Neuronal stem cell (in vitro differentiated cells): ENCODE measurements around the gene DBNDD2.

ENCODE experiments used
- DNase-seq: peaks from one replicate; pipeline ENCODE4 v3.0.0-alpha.2; 2013; ENCODE audit warnings: low spot score
- H2AFZ ChIP-seq: one replicate; pipeline ENCODE4 v1.6.1; 2013; ENCODE audit warnings: mild to moderate bottlenecking, low read length, inconsistent platforms
- H2AK5ac ChIP-seq: 2 replicates; pipeline ENCODE4 v1.6.1; 2013; ENCODE audit warnings: low read depth, mild to moderate bottlenecking, inconsistent platforms, low read length, moderate library complexity, mixed read lengths
- H2BK120ac ChIP-seq: 2 replicates; pipeline ENCODE4 v1.6.1; 2013; ENCODE audit warnings: low read depth, mild to moderate bottlenecking, inconsistent platforms, low read length, moderate library complexity, mixed read lengths
- H2BK12ac ChIP-seq: one replicate; pipeline ENCODE4 v1.6.1; 2013; ENCODE audit warnings: low read length, inconsistent platforms
- H2BK15ac ChIP-seq: 2 replicates; pipeline ENCODE4 v1.6.1; 2013; ENCODE audit warnings: mild to moderate bottlenecking, low read length, inconsistent platforms, mixed read lengths
- H2BK5ac ChIP-seq: one replicate; pipeline ENCODE4 v1.6.1; 2013; ENCODE audit warnings: inconsistent platforms, mild to moderate bottlenecking, low read length, moderate library complexity
- H3K14ac ChIP-seq: one replicate; pipeline ENCODE4 v1.6.1; 2013; ENCODE audit warnings: low read length, inconsistent platforms
- H3K18ac ChIP-seq: 2 replicates; pipeline ENCODE4 v1.6.1; 2013; ENCODE audit warnings: low read length, inconsistent platforms
- H3K23ac ChIP-seq: 2 replicates; pipeline ENCODE4 v1.6.1; 2013; ENCODE audit warnings: low read depth, mild to moderate bottlenecking, mixed read lengths, low read length, inconsistent platforms; ENCODE audit not compliant: poor library complexity
- H3K27ac ChIP-seq: replicated peaks from 3 replicates; pipeline ENCODE4 v1.5.1; 2013; ENCODE audit warnings: low read length, inconsistent platforms
- H3K27me3 ChIP-seq, 3 experiments: 2 replicates each; pipeline ENCODE4 v1.6.1; 2013; ENCODE audit warnings: low read length in 3 of 3, mild to moderate bottlenecking in 2 of 3, inconsistent platforms in 1 of 3, low read depth in 1 of 3, mixed read lengths in 1 of 3, moderate library complexity in 1 of 3; ENCODE audit not compliant: control insufficient read depth in 3 of 3, insufficient read depth in 3 of 3
- H3K36me3 ChIP-seq, 2 donors: replicated peaks in 1 of 2; 2 replicates each; pipeline ENCODE4 v1.6.1; 2013; ENCODE audit warnings: low read length in 2 of 2; ENCODE audit not compliant: control insufficient read depth in 2 of 2, insufficient read depth in 2 of 2
- H3K4ac ChIP-seq: 2 replicates; pipeline ENCODE4 v1.6.1; 2013; ENCODE audit warnings: inconsistent platforms, mild to moderate bottlenecking, low read length, moderate library complexity
- H3K4me1 ChIP-seq, 2 donors: 1 replicate in 1 of 2; 2 replicates in 1 of 2; pipeline ENCODE4 v1.6.1; 2013; ENCODE audit warnings: low read length in 2 of 2, low read depth in 1 of 2; ENCODE audit not compliant: control insufficient read depth in 2 of 2, insufficient read depth in 1 of 2
- H3K4me2 ChIP-seq: one replicate; pipeline ENCODE4 v1.6.1; 2013; ENCODE audit warnings: mild to moderate bottlenecking, low read length, inconsistent platforms; ENCODE audit not compliant: insufficient read depth, poor library complexity, severe bottlenecking
- H3K4me3 ChIP-seq, 2 donors: 2 replicates each; pipeline ENCODE4 v1.5.1; 2013; ENCODE audit warnings: low read length in 2 of 2, mild to moderate bottlenecking in 2 of 2, inconsistent platforms in 1 of 2, moderate library complexity in 1 of 2
- H3K79me1 ChIP-seq: one replicate; pipeline ENCODE4 v1.6.1; 2013; ENCODE audit warnings: low read depth, mild to moderate bottlenecking, inconsistent platforms, low read length, moderate library complexity
- H3K9ac ChIP-seq: one replicate; pipeline ENCODE4 v1.6.1; 2013; ENCODE audit warnings: mild to moderate bottlenecking, low read depth, low read length, inconsistent platforms; ENCODE audit not compliant: poor library complexity
- H3K9me3 ChIP-seq, 2 donors: replicated peaks in 1 of 2; 2 replicates each; pipeline versions ENCODE3 to v1.6.1; 2013; ENCODE audit warnings: low read length in 2 of 2, mild to moderate bottlenecking in 2 of 2, inconsistent platforms in 1 of 2, low read depth in 1 of 2, mixed read lengths in 1 of 2, moderate library complexity in 1 of 2; ENCODE audit not compliant: control insufficient read depth in 2 of 2, insufficient read depth in 1 of 2
- H4K8ac ChIP-seq: one replicate; pipeline ENCODE4 v1.6.1; 2013; ENCODE audit warnings: low read depth, mild to moderate bottlenecking, inconsistent platforms, low read length, moderate library complexity
- H4K91ac ChIP-seq: one replicate; pipeline ENCODE4 v1.6.1; 2013; ENCODE audit warnings: low read length, low read depth, mild to moderate bottlenecking, inconsistent platforms; ENCODE audit not compliant: poor library complexity
- WGBS, 2 donors: extraction: QIAGEN DNeasy Blood & Tissue Kit; methylation state at CpG; one replicate each; pipeline ENCODE4 v1.1.7; 2013; ENCODE audit warnings: missing lambda C conversion rate in 2 of 2, mixed read lengths in 1 of 2; ENCODE audit not compliant: insufficient read length in 2 of 2, insufficient replicate concordance in 1 of 2; ENCODE audit errors: extremely low coverage in 2 of 2; 5-methylcytosine and 5-hydroxymethylcytosine counted together
- small RNA-seq: library from polyadenylated mRNA; stranded (forward); fragments of <200 nt; extraction: miRNeasy Mini kit (QIAGEN cat#:217004); gene quantifications from one replicate; pipeline ENCODE3, GENCODE V24; 2013; ENCODE audit not compliant: insufficient read depth

Gene DBNDD2

GRCh38 chr20:45459606-45460005 lies 51.5 kb downstream of the DBNDD2 start:
- no peak overlapping the region for H3K9ac ChIP-seq
- H4K8ac ChIP-seq, result no peak overlapping the region
- no peak overlapping the region for H3K14ac ChIP-seq
- no peak overlapping the region for H2BK12ac ChIP-seq
- no peaks in the 10 kb centered on the region for H3K36me3 ChIP-seq
- no peak overlapping the region for H3K27ac ChIP-seq
- H3K27me3 ChIP-seq, result peaks cover 0 to 16% (median 0%) of the 10 kb centered on the region in 3 experiments
- DNase-seq, result no peak
- no peak overlapping the region for H3K4ac ChIP-seq
- H3K4me3 ChIP-seq, result no peak overlapping the region
- no CpG with 5 or more reads among the region's 5 CpGs for WGBS, 2 donors
- no peak overlapping the region for H4K91ac ChIP-seq
- H3K4me2 ChIP-seq, result no peak overlapping the region
- H2BK120ac ChIP-seq, result no peak overlapping the region
- no peaks in the 10 kb centered on the region for H3K79me1 ChIP-seq
- no peak overlapping the region for H3K23ac ChIP-seq
- H3K9me3 ChIP-seq, result no peaks in the 10 kb centered on the region
- no peak overlapping the region for H2BK5ac ChIP-seq
- H2AK5ac ChIP-seq, result no peak overlapping the region
- no peak overlapping the region for H2AFZ ChIP-seq
- H3K18ac ChIP-seq, result no peak overlapping the region
- H2BK15ac ChIP-seq, result no peak overlapping the region
- peaks cover 0 to 2% of the 10 kb centered on the region in 2 donors for H3K4me1 ChIP-seq

Small RNA genes lying within 50 kb of the gene (small RNA-seq; reads per million reads assigned to genes)
- gene MIR6812, result 4.7 reads per million, percentile 17 among the genes with 10 or more reads in this experiment
